SK-N-SH (cell line): ENCODE data around the gene CST6. TPM values are rescaled to one million over a fixed set of nuclear protein-coding genes. Genes with fewer than 3 reads are reported as not detected.

Experiments
- CTCF ChIA-PET: fragments of 300-600, 350-600 bp; formaldehyde crosslinking; extraction: SDS; loops from one replicate; lab custom pipeline; 2021; lab: Yijun Ruan, JAX
- POLR2A ChIA-PET: fragments of 350-600 bp; sonication (Branson Sonifier 250); formaldehyde crosslinking; extraction: SDS; loops from one replicate; lab custom pipeline; 2020; ENCODE audit warnings: antibody characterized with exemption, inconsistent platforms; lab: Yijun Ruan, JAX
- DNase-seq: peaks from one replicate; pipeline ENCODE4 v3.0.0; 2012
- H2AFZ ChIP-seq: fragments of 200-600 bp; sonication (generic); 2 replicates; pipeline ENCODE4 v1.8.1; 2016; ENCODE audit warnings: antibody characterized with exemption, mild to moderate bottlenecking, low read depth
- H3F3A ChIP-seq: fragments of 200-600 bp; sonication (generic); replicated peaks from 2 replicates; pipeline ENCODE3; 2016; ENCODE audit warnings: antibody characterized with exemption, mild to moderate bottlenecking; ENCODE audit not compliant: insufficient read depth
- H3K27ac ChIP-seq, 2 experiments: fragments of 200-500 bp in 1 of 2; fragments of 200-600 bp in 1 of 2; sonication (Bioruptor generic) in 1 of 2; sonication (generic), shearing (Covaris generic) in 1 of 2; 2 replicates each; pipeline versions ENCODE4 v1.5.1 to v1.6.1; 2014 to 2016; ENCODE audit warnings: low read depth in 2 of 2, inconsistent platforms in 1 of 2, low read length in 1 of 2, mild to moderate bottlenecking in 1 of 2, mixed read lengths in 1 of 2
- H3K27me3 ChIP-seq: fragments of 200-600 bp; sonication (generic), shearing (Covaris generic); 2 replicates; pipeline ENCODE4 v1.6.1; 2016; ENCODE audit warnings: mixed run types; ENCODE audit not compliant: insufficient read depth
- H3K36me3 ChIP-seq, 2 experiments: fragments of 200-500 bp in 1 of 2; fragments of 200-600 bp in 1 of 2; sonication (Bioruptor generic) in 1 of 2; sonication (generic) in 1 of 2; replicated peaks in 1 of 2; 2 replicates each; pipeline versions ENCODE3 to v1.5.1; 2014 to 2016; ENCODE audit warnings: low read length in 1 of 2, mild to moderate bottlenecking in 1 of 2; ENCODE audit not compliant: insufficient read depth in 2 of 2, control insufficient read depth in 1 of 2
- H3K4me1 ChIP-seq, 2 experiments: fragments of 200-500 bp in 1 of 2; fragments of 200-600 bp in 1 of 2; sonication (Bioruptor generic) in 1 of 2; sonication (generic), shearing (Covaris generic) in 1 of 2; 2 replicates each; pipeline versions ENCODE4 v1.5.1 to v1.6.1; 2014 to 2016; ENCODE audit warnings: low read depth in 1 of 2, low read length in 1 of 2, mixed run types in 1 of 2; ENCODE audit not compliant: insufficient read depth in 2 of 2, control insufficient read depth in 1 of 2
- H3K4me2 ChIP-seq: fragments of 200-600 bp; sonication (generic), shearing (Covaris generic); 2 replicates; pipeline ENCODE4 v1.6.1; 2017; ENCODE audit warnings: mixed run types
- H3K4me3 ChIP-seq, 2 experiments: fragments of 200-500 bp in 1 of 2; fragments of 200-600 bp in 1 of 2; sonication (Bioruptor generic) in 1 of 2; sonication (generic), shearing (Covaris generic) in 1 of 2; 2 replicates each; pipeline versions ENCODE4 v1.5.1 to v1.8.1; 2014 to 2016; ENCODE audit warnings: low read depth in 2 of 2, inconsistent platforms in 1 of 2, low read length in 1 of 2, mild to moderate bottlenecking in 1 of 2, mixed read lengths in 1 of 2, moderate library complexity in 1 of 2
- H3K79me2 ChIP-seq: fragments of 200-600 bp; sonication (generic); 2 replicates; pipeline ENCODE4 v1.8.1; 2017; ENCODE audit warnings: mild to moderate bottlenecking; ENCODE audit not compliant: insufficient read depth
- H3K9ac ChIP-seq: fragments of 200-600 bp; sonication (generic); 2 replicates; pipeline ENCODE4 v1.6.1; 2017; ENCODE audit warnings: mixed run types
- H3K9me2 ChIP-seq: fragments of 200-600 bp; sonication (generic); 2 replicates; pipeline ENCODE4 v1.6.1; 2017; ENCODE audit warnings: mixed run types
- H3K9me3 ChIP-seq: fragments of 200-600 bp; sonication (generic); 2 replicates; pipeline ENCODE4 v1.6.1; 2017; ENCODE audit warnings: mixed run types, mild to moderate bottlenecking, moderate library complexity
- H4K20me1 ChIP-seq: fragments of 200-600 bp; sonication (generic); 2 replicates; pipeline ENCODE4 v1.6.1; 2017; ENCODE audit warnings: mild to moderate bottlenecking, mixed run types; ENCODE audit not compliant: insufficient read depth
- CHD2 ChIP-seq: fragments of 150-350 bp; IDR thresholded peaks from 2 replicates; pipeline ENCODE4 v1.6.1; 2018; ENCODE audit warnings: low read length; ENCODE audit not compliant: partially characterized antibody
- ELF1 ChIP-seq: IDR thresholded peaks from 2 replicates; pipeline ENCODE4 v1.4.0; 2012
- EZH2phosphoT487 ChIP-seq: fragments of 200-600 bp; sonication (generic); IDR thresholded peaks from 2 replicates; pipeline ENCODE4 v1.6.1; 2017; ENCODE audit warnings: low read depth, mixed run types, mild to moderate bottlenecking, antibody characterized with exemption, moderate library complexity, borderline replicate concordance
- FOSL2 ChIP-seq: IDR thresholded peaks from 2 replicates; pipeline ENCODE4 v1.4.0; 2012; ENCODE audit warnings: low read depth, mild to moderate bottlenecking, moderate library complexity, borderline replicate concordance
- FOXM1 ChIP-seq: IDR thresholded peaks from 2 replicates; pipeline ENCODE4 v1.4.0; 2012; ENCODE audit warnings: low read depth, mild to moderate bottlenecking
- IRF3 ChIP-seq: fragments of 150-350 bp; IDR thresholded peaks from 2 replicates; pipeline ENCODE4 v1.6.1; 2016; ENCODE audit warnings: mild to moderate bottlenecking, low read depth, low read length
- JUND ChIP-seq: IDR thresholded peaks from 2 replicates; pipeline ENCODE4 v1.4.0; 2012
- MAX ChIP-seq: IDR thresholded peaks from 2 replicates; pipeline ENCODE4 v1.4.0; 2012; ENCODE audit warnings: low read depth
- NFIC ChIP-seq: IDR thresholded peaks from 2 replicates; pipeline ENCODE4 v1.4.0; 2012; ENCODE audit warnings: borderline replicate concordance
- NRF1 ChIP-seq: IDR thresholded peaks from 2 replicates; pipeline ENCODE4 v1.6.1; 2012; ENCODE audit warnings: low read depth, mild to moderate bottlenecking, low read length
- REST ChIP-seq: IDR thresholded peaks from 2 replicates; pipeline ENCODE4 v1.6.1; 2012; ENCODE audit warnings: mild to moderate bottlenecking, low read depth, low read length, moderate library complexity
- RXRA ChIP-seq: IDR thresholded peaks from 2 replicates; pipeline ENCODE4 v1.4.0; 2012; ENCODE audit warnings: low read depth, mild to moderate bottlenecking, borderline replicate concordance
- SIN3A ChIP-seq: IDR thresholded peaks from 2 replicates; pipeline ENCODE4 v1.6.1; 2012; ENCODE audit warnings: low read depth, mild to moderate bottlenecking, low read length, moderate library complexity, borderline replicate concordance
- SMC3 ChIP-seq: IDR thresholded peaks from 2 replicates; pipeline ENCODE4 v1.6.1; 2012; ENCODE audit warnings: low read depth, low read length, improper control_type of control experiment
- TCF12 ChIP-seq: IDR thresholded peaks from 2 replicates; pipeline ENCODE4 v1.4.0; 2012
- TEAD4 ChIP-seq: IDR thresholded peaks from 2 replicates; pipeline ENCODE4 v1.4.0; 2012; ENCODE audit warnings: mild to moderate bottlenecking, borderline replicate concordance; ENCODE audit not compliant: insufficient read depth
- USF1 ChIP-seq: IDR thresholded peaks from 2 replicates; pipeline ENCODE4 v1.4.0; 2012; ENCODE audit warnings: low read depth, borderline replicate concordance
- USF2 ChIP-seq: fragments of 150-350 bp; IDR thresholded peaks from 2 replicates; pipeline ENCODE4 v1.6.1; 2017; ENCODE audit warnings: antibody characterized with exemption, low read length, low read depth, borderline replicate concordance
- YY1 ChIP-seq: IDR thresholded peaks from 2 replicates; pipeline ENCODE4 v1.4.0; 2012; ENCODE audit warnings: low read depth, mild to moderate bottlenecking
- ZBTB33 ChIP-seq: IDR thresholded peaks from 2 replicates; pipeline ENCODE4 v1.4.0; 2012; ENCODE audit warnings: low read depth, borderline replicate concordance
- WGBS: methylation state at CpG from one replicate; pipeline ENCODE4 v1.1.6; 2017; ENCODE audit warnings: low lambda C conversion rate; 5-methylcytosine and 5-hydroxymethylcytosine counted together
- polyA plus RNA-seq, 3 experiments: library from polyadenylated mRNA; depleted of rRNA; stranded (reverse); fragments of >200 nt; gene quantifications; 2 replicates each; pipeline ENCODE4 v1.2.3, GENCODE V29; 2012

Gene CST6
- polyA plus RNA-seq, 1 of the 3 experiments (the other 2 are of a cell fraction): 0.90 TPM

GRCh38 chr11:66015454-66015881 lies 3.7 kb downstream of the CST6 start (continued):
- TF ChIP-seq USF2: no peak
- TF ChIP-seq MAX: peak; percentile 76; the same call in 1 of the 2 replicates
- TF ChIP-seq TEAD4: peak; percentile 92
- TF ChIP-seq NFIC: peak; percentile 95
- TF ChIP-seq SMC3: no peak
- TF ChIP-seq ELF1: no peak
- no peak for TF ChIP-seq EZH2phosphoT487
- TF ChIP-seq CHD2: no peak
- TF ChIP-seq RXRA: peak; percentile 97

GRCh38 chr11:66015936-66016792 lies 4.4 kb downstream of the CST6 start:
- H3K9me3 ChIP-seq: no peaks in the 10 kb centered on the region
- WGBS: 97% methylated on average over 10 of the region's 18 CpGs
- H3F3A ChIP-seq: peaks cover 31% of the 10 kb centered on the region
- no peak for DNase-seq
- peak overlapping the region; percentile 29; the same call in 1 of the 2 replicates for H2AFZ ChIP-seq
- no peaks in the 10 kb centered on the region for H4K20me1 ChIP-seq
- no peaks in the 10 kb centered on the region for H3K36me3 ChIP-seq
- H3K4me3 ChIP-seq: no peak overlapping the region
- ChIA-PET POLR2A (no interaction called here), CTCF (no interaction called here)
- peak overlapping the region; percentile 74 for H3K4me2 ChIP-seq
- peak overlapping the region; percentile 71 for H3K9ac ChIP-seq
- no peaks in the 10 kb centered on the region for H3K27me3 ChIP-seq
- no peaks in the 10 kb centered on the region for H3K9me2 ChIP-seq
- TF ChIP-seq USF2 (no peak), REST (no peak), YY1 (no peak), RXRA (no peak), SIN3A (no peak), CHD2 (no peak), NFIC (no peak), FOSL2 (no peak), USF1 (no peak), NRF1 (no peak), IRF3 (no peak), TCF12 (no peak), FOXM1 (no peak), JUND (no peak), ZBTB33 (no peak)
- TF ChIP-seq, all 33 proteins: peak for 0
- Histone ChIP-seq H3K79me2 (peaks cover 38% of the 10 kb centered on the region; the same call in 1 of the 2 replicates), H3K4me1 (peaks cover 15 to 38% of the 10 kb centered on the region in 2 experiments; a peak in 3 of 4 replicates), H3K27ac (peak overlapping the region; percentile 73 to 92; a peak in 3 of 4 replicates)
